OCI-M1 (cell line): ENCODE data around the gene ANKRD40CL.
"Not testable (repeated sequence)": the region's sequence is repeated elsewhere in the genome, so short reads cannot be mapped to it uniquely, and the experiment has no call there.

Source experiments
- DNase-seq: peaks from one replicate; lab custom pipeline; 2025; lab: John Stamatoyannopoulos, UW

Gene ANKRD40CL

GRCh38 chr17:50767446-50767845 is at the start of gene ANKRD40CL:
TSS of gene ANKRD40CL (minus strand) at chr17:50767518. CDS start at chr17:50766913, 605 bp downstream.
- DNase-seq: no peak

DNA sequence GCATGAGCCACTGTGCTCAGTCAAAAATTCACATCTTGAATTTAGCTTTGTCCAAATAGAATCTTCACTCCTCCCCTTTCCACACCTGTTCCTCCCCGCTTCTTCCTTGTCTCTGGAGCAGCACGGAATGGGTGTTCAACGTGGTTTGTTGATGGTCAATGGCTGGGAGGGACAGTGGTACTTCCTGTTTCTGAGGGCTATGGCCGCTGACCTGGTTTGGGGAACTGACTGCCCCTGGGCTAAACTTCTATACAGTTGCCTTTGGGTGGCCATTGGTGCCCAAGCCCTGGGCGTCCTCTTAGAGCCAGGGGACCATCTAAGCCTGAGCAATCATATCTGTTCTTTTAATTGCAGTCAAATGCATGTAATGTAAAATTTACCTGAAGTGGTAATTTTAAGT is 49.0 kb upstream of the ANKRD40CL start:
- peak; percentile 40 for DNase-seq

- no peak for DNase-seq
Measured at GRCh38 chr17:50815400-50815799, 48.1 kb upstream of the ANKRD40CL start.

DNA sequence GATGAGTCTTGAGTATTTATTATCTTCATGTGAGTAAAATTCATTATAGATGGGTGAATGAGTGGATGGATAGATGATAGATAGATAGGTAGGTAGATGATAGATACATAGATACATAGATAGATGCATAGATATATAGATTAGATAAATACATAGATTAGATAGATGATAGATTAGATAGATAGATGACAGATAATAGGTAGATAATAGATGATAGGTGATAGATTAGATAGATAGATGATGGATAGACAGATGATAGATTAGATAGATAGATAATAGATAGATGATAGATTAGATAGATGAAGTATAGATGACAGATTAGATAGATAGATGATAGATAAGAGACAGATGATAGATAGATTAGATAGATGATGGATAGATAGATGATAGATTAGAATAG is 46.3 kb upstream of the ANKRD40CL start:
- DNase-seq: no peak

DNA sequence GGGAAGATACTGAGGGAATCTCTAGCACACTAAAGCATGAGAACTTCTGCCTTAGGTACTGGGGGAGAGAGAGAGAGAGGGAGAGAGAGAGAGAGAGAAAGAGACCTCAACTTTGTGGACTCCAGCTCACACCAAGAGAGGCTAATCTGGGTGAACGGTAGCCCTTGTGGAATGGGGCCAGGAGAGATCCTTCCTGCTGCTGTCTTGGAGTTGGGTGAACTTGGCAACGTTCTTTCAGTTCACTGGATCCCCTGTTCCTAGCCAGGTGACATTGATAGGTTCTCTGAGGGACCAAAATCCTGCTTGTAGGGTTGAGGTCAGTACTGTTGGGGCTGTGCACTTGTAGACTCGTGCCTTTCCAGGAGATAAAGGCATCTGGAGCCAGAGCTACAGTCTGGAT is 41.6 kb upstream of the ANKRD40CL start:
- no peak for DNase-seq

- DNase-seq: no peak
Measured at GRCh38 chr17:50808413-50808812, 41.1 kb upstream of the ANKRD40CL start.

DNA sequence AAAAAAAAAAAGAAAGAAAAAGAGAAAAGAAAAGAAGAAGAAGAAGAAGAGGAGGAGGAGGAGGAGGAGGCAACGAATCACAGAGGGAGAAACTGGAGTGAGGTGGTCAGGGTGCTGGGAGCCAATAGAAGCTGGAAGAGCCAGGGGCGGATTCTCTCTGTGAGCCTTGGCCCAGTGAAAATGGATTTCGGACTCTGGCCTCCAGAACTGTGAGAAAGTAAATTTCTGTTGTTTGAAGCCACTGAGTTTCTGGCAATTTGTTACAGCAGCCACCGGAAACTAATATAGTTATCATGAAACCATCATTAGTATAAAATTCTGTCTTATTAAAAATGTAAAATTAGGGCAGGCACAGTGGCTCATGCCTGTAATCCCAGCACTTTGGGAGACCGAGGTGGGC is 40.4 kb upstream of the ANKRD40CL start:
- DNase-seq: no peak

- DNase-seq: no peak
Measured at GRCh38 chr17:50807009-50807408, 39.7 kb upstream of the ANKRD40CL start.

GRCh38 chr17:50806141-50806643 is 38.9 kb upstream of the ANKRD40CL start:
- DNase-seq: no peak

DNA sequence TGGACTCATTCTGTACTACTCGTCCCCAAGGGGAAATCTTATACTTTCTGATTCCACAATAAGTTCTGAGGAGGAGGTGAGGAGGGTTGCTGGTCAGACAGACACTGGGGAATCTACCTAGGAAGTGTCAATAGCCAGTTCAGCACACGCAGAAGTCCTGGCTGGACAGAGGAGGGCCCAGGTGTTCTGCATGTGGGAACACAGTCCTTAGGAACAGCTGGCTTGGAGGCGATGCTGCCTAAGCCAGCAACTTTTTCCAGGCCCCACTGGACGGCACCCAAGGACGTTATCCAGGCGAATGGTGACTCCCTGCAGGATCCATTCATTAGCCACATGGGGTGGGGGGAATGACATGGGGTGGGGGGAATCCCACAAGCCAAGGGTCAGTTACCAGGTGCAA is 38.2 kb upstream of the ANKRD40CL start:
- no peak for DNase-seq

DNA sequence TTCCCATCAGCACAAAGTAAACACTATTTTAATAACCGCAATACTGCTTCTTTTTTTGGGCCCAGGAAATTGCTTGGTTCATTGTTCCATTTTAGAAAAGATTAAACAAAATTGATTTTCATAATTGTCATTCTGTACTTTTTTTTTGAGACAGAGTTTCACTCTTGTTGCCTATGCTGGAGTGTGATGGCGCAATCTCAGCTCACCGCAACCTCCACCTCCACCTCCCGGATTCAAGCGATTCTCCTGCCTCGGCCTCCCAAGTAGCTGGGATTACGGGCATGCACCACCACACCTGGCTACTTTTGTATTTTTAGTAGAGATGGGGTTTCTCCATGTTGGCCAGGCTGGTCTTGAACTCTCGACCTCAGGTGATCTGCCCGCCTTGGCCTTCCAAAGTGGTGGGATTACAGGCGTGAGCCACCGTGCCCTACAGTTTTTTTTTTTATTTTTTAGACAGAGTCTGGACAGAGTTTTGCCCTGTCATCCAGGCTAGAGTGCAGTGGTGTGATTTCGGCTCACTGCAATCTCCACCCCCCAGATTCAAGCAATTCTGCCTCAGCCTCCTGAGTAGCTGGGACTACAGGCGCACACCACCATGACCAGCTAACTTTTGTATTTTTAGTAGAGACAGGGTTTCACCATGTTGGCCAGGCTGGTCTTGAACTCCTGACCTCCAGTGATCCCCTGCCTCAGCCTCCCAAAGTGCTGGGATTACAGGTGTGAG is 37.6 kb upstream of the ANKRD40CL start:
- not testable (repeated sequence) for DNase-seq

GRCh38 chr17:50803676-50804075 is 36.4 kb upstream of the ANKRD40CL start:
- no peak for DNase-seq

GRCh38 chr17:50802609-50803571 is 35.6 kb upstream of the ANKRD40CL start:
- no peak for DNase-seq

DNA sequence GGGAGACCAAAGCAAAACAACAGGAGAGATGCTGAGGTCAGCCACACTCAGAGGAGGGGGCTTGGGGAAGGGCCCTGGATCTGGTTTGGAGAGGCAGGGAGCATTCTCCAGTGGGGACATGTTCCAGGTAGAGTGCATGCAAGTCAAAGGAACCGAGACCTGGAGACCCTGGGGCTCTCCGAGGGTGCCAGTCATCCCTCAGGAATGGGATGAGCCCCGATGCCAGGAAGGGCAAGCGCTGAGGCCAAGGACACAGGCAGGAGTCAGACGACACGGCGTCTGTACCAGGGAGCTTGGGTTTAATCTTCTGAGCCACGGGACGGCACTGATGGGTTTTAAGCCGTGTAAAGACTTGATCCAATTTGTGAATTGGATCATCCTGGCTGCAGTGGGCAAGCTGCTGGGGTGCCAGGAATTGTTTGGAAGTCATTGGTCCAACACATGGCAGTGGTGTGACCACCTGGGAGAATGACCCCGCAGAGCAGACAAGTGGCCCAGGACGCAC is 32.9 kb upstream of the ANKRD40CL start:
- no peak for DNase-seq

DNA sequence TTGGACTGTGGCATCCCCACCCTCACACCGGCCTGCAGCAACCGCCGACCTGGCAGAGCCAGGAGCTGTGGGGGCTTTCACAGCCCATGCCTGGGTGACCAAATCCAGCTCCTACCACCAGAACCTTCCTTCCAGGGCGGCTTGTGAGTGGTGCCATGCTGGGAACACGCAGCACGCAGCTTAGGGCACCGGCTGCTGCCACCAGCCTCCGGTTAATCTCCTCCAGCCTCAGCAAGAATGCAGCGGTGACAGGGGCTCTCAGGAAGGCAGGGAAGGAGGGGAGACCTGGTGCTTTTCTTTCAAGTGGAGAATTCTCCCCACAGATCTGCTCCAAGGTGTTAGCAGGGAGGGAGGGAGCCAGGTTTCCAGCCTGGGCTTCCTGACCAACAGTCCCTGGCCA is 32.3 kb upstream of the ANKRD40CL start:
- DNase-seq: no peak

- DNase-seq: no peak
Measured at GRCh38 chr17:50798424-50799288, 31.3 kb upstream of the ANKRD40CL start.

GRCh38 chr17:50797135-50797810 is 30.0 kb upstream of the ANKRD40CL start:
- no peak for DNase-seq

DNA sequence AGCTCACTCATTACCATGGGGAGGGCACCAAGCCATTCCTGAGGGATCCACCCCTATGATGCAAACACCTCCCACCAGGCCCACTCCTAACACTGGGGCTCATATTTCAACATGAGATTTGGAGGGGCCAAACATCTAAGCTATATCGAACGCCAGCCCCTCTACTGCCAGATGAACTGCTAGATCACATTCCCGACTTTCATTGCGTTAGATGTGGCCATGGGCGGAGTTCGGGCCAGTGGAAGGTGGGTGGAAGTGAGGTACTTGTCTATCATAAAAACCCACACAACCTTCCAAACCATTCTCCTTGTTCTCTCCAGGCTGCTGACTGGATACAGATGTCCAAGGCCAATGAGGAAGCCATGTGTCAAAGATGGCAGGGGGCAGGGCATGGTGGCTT is 27.0 kb upstream of the ANKRD40CL start:
- no peak for DNase-seq

DNA sequence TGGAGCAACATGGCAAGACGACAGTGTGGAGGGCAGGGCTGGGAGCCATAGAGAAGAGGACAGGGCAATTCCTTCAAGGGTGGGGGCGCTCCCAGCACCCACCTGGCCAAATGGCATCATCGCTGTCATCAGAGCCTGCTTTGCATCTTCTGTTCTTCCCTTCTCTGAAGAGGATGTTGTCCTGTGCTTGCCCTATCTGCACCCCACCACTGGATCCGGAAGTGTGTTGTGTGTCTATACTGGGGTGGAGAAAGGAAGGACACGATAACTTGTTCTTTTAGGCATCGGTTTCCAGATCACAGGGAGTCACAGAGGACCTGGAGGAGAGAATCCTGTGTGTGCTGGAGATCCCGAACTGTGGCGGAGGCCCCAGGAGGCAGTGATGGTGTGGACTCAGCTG is 25.7 kb upstream of the ANKRD40CL start:
- no peak for DNase-seq

DNA sequence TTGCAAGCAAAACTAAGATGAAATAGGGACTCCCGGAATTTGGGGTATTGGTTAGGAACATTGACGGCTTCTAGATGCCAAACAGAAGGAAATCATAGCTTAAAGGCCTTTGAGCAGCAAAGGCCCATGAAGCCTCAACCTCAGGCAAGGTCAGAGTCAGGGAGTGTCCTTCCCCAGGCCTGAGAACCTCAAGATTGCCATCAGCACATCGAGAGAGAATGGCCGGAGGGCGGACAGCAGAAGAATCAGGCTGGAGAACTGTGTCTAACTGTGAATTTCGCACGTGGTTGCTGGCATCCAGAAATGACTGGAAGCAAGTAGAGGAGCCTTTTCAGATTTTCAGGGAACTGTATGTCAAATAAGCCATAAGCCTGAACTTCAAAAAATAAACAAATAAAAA is 24.8 kb upstream of the ANKRD40CL start:
- DNase-seq: no peak

GRCh38 chr17:50790618-50791017 is 23.3 kb upstream of the ANKRD40CL start:
- DNase-seq: no peak
